Mammary epithelial cell (primary cell): ENCODE results near the gene ZNF664.

ENCODE experiments used
- EZH2 ChIP-seq: IDR thresholded peaks from 2 replicates; pipeline ENCODE4 v1.6.1; 2012; ENCODE audit warnings: low read length, inconsistent platforms, borderline replicate concordance
- TF ChIP-seq, protein P1 (sequence below), 2 donors: IDR thresholded peaks in 1 of 2; conservative IDR thresholded peaks in 1 of 2; 2 replicates each; pipeline ENCODE4 v1.5.1; 2011 to 2012; ENCODE audit warnings: inconsistent platforms in 2 of 2, low read length in 2 of 2, mild to moderate bottlenecking in 2 of 2, control low read depth in 1 of 2, low read depth in 1 of 2; ENCODE audit not compliant: insufficient read depth in 1 of 2; ENCODE audit errors: extremely low read depth in 1 of 2

DNA sequence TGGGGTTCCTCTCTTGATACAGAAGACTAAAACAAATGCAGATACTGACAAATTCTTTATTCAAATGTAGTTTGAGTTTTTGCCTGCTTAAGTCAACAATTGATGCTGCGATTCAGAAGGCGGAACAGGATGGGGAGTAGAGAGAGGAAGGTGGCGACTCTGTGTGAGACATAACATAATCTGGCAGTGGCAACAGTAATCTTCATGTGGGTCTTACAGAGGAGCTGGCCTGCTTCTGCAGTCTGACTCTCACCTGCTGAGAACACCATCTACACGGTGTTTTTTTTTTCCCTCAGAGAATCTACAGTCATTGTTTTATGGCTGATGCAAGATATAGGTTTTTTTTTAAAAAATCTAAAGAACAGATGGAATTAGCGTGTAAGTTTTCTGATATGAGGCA is 10.5 kb upstream of the ZNF664 start:
- TF ChIP-seq, protein P1, sequence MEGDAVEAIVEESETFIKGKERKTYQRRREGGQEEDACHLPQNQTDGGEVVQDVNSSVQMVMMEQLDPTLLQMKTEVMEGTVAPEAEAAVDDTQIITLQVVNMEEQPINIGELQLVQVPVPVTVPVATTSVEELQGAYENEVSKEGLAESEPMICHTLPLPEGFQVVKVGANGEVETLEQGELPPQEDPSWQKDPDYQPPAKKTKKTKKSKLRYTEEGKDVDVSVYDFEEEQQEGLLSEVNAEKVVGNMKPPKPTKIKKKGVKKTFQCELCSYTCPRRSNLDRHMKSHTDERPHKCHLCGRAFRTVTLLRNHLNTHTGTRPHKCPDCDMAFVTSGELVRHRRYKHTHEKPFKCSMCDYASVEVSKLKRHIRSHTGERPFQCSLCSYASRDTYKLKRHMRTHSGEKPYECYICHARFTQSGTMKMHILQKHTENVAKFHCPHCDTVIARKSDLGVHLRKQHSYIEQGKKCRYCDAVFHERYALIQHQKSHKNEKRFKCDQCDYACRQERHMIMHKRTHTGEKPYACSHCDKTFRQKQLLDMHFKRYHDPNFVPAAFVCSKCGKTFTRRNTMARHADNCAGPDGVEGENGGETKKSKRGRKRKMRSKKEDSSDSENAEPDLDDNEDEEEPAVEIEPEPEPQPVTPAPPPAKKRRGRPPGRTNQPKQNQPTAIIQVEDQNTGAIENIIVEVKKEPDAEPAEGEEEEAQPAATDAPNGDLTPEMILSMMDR (conservative IDR thresholded peaks at IDR 0.05 in 1 of 2, IDR thresholded peaks at IDR 0.05 in 1 of 2; ENCODE audit: extremely low read depth in 1 of 2, insufficient read depth in 1 of 2, low read depth in 1 of 2, low read length in 2 of 2): no peak
- TF ChIP-seq EZH2: no peak
